Hepatocyte (in vitro differentiated cells): ENCODE results near the gene CCDC61. TPM values are rescaled to one million over a fixed set of nuclear protein-coding genes. Genes with fewer than 3 reads are reported as not detected.

Experiments used
- DNase-seq: peaks from one replicate; pipeline ENCODE4 v3.0.0-alpha.2; 2016; ENCODE audit warnings: low spot score
- H2AFZ ChIP-seq: fragments of 200-600 bp; sonication (generic); 2 replicates; pipeline ENCODE4 v1.6.0; 2016; ENCODE audit warnings: antibody characterized with exemption, mild to moderate bottlenecking
- H3K27ac ChIP-seq: fragments of 200-600 bp; sonication (generic); 2 replicates; pipeline ENCODE4 v1.5.1; 2016; ENCODE audit warnings: mild to moderate bottlenecking
- H3K27me3 ChIP-seq: fragments of 200-600 bp; sonication (generic); 2 replicates; pipeline ENCODE4 v1.6.1; 2016
- H3K36me3 ChIP-seq: fragments of 200-600 bp; sonication (generic); replicated peaks from 2 replicates; pipeline ENCODE4 v1.5.1; 2016; ENCODE audit warnings: low read depth; ENCODE audit not compliant: insufficient read depth
- H3K4me1 ChIP-seq: fragments of 200-600 bp; sonication (generic); 2 replicates; pipeline ENCODE4 v1.5.1; 2016; ENCODE audit warnings: mild to moderate bottlenecking, moderate library complexity; ENCODE audit not compliant: insufficient read depth
- H3K4me2 ChIP-seq: fragments of 200-600 bp; sonication (generic); 2 replicates; pipeline ENCODE4 v1.6.0; 2016
- H3K4me3 ChIP-seq: fragments of 200-600 bp; sonication (generic); 2 replicates; pipeline ENCODE4 v1.5.1; 2016; ENCODE audit warnings: mild to moderate bottlenecking
- H3K79me2 ChIP-seq: fragments of 200-600 bp; sonication (generic); 2 replicates; pipeline ENCODE4 v1.6.0; 2017; ENCODE audit warnings: mild to moderate bottlenecking
- H3K9me2 ChIP-seq: fragments of 200-600 bp; sonication (generic); replicated peaks from 2 replicates; pipeline ENCODE4 v1.6.0; 2017; ENCODE audit warnings: mild to moderate bottlenecking; ENCODE audit not compliant: insufficient read depth
- H3K9me3 ChIP-seq: fragments of 200-600 bp; sonication (generic); 2 replicates; pipeline ENCODE4 v1.5.1; 2016; ENCODE audit warnings: low read depth, mild to moderate bottlenecking
- H4K20me1 ChIP-seq: fragments of 200-600 bp; sonication (generic); 2 replicates; pipeline ENCODE4 v1.6.0; 2016; ENCODE audit warnings: mild to moderate bottlenecking; ENCODE audit not compliant: insufficient read depth, poor library complexity, severe bottlenecking
- CTCF ChIP-seq: fragments of 200-600 bp; sonication (generic); IDR thresholded peaks from 2 replicates; pipeline ENCODE4 v1.5.1; 2016; ENCODE audit warnings: antibody characterized with exemption, mild to moderate bottlenecking; ENCODE audit not compliant: poor library complexity
- EZH2 ChIP-seq: fragments of 200-600 bp; sonication (generic); IDR thresholded peaks from 2 replicates; pipeline ENCODE4 v1.6.1; 2016; ENCODE audit warnings: antibody characterized with exemption, mild to moderate bottlenecking, borderline replicate concordance
- EZH2phosphoT487 ChIP-seq: fragments of 200-600 bp; sonication (generic); IDR thresholded peaks from one replicate; pipeline ENCODE4 v1.6.1; 2018; ENCODE audit warnings: antibody characterized with exemption, mild to moderate bottlenecking, low read depth, moderate library complexity; ENCODE audit not compliant: unreplicated experiment, severe bottlenecking
- WGBS: methylation state at CpG from one replicate; pipeline ENCODE4 v1.1.6; 2016; ENCODE audit warnings: low lambda C conversion rate; ENCODE audit errors: missing lambda C conversion rate; 5-methylcytosine and 5-hydroxymethylcytosine counted together
- polyA plus RNA-seq: library from polyadenylated mRNA; unstranded; fragments of >200 nt; fragmentation: Nextera tagmentation; extraction: Ambion mirVana; gene quantifications from 2 replicates; pipeline ENCODE4 v1.2.1, GENCODE V29; 2016
- total RNA-seq: library from RNA; depleted of rRNA; stranded (reverse); fragments of >200 nt; gene quantifications from 2 replicates; pipeline ENCODE4 v1.2.3, GENCODE V29; 2014

The CCDC61 gene
- total and polyA plus RNA-seq, 2 experiments from 2014 or later, result 3.6 to 7.3 TPM

GRCh38 chr19:46031781-46032596 is 36.7 kb downstream of the CCDC61 start:
- Histone ChIP-seq H2AFZ (no peak overlapping the region), H3K4me2 (no peak overlapping the region), H3K9me2 (no peaks in the 10 kb centered on the region), H3K27ac (peak overlapping the region; percentile 79), H3K4me1 (peaks cover 11% of the 10 kb centered on the region), H3K27me3 (no peaks in the 10 kb centered on the region), H4K20me1 (no peaks in the 10 kb centered on the region), H3K4me3 (no peak overlapping the region), H3K79me2 (no peaks in the 10 kb centered on the region), H3K9me3 (no peaks in the 10 kb centered on the region), H3K36me3 (no peaks in the 10 kb centered on the region)
- 89% methylated on average over 5 of the region's 5 CpGs for WGBS
- no peak for DNase-seq
- TF ChIP-seq CTCF (no peak), EZH2 (no peak), EZH2phosphoT487 (no peak)

GRCh38 chr19:46032597-46033025 is 37.3 kb downstream of the CCDC61 start:
- Histone ChIP-seq H3K4me2 (no peak overlapping the region), H3K4me1 (peaks cover 11% of the 10 kb centered on the region), H4K20me1 (no peaks in the 10 kb centered on the region), H3K9me2 (no peaks in the 10 kb centered on the region), H3K4me3 (no peak overlapping the region), H3K9me3 (no peaks in the 10 kb centered on the region), H3K79me2 (no peaks in the 10 kb centered on the region), H3K36me3 (no peaks in the 10 kb centered on the region), H3K27ac (no peak overlapping the region), H2AFZ (no peak overlapping the region), H3K27me3 (no peaks in the 10 kb centered on the region)
- 93% methylated on average over 3 of the region's 3 CpGs for WGBS
- TF ChIP-seq CTCF (no peak), EZH2phosphoT487 (no peak), EZH2 (no peak)
- no peak for DNase-seq

- peaks cover 11% of the 10 kb centered on the region for H3K4me1 ChIP-seq
- H3K4me2 ChIP-seq, result no peak overlapping the region
- no peaks in the 10 kb centered on the region for H4K20me1 ChIP-seq
- no peak overlapping the region for H2AFZ ChIP-seq
- H3K4me3 ChIP-seq, result no peak overlapping the region
- H3K9me2 ChIP-seq, result no peaks in the 10 kb centered on the region
- no peaks in the 10 kb centered on the region for H3K9me3 ChIP-seq
- no peak for TF ChIP-seq CTCF
- no peak for TF ChIP-seq EZH2
- no peak for TF ChIP-seq EZH2phosphoT487
- WGBS, result 94% methylated on average over 11 of the region's 11 CpGs
- DNase-seq, result no peak
- no peaks in the 10 kb centered on the region for H3K79me2 ChIP-seq
- H3K27ac ChIP-seq, result no peak overlapping the region
- no peaks in the 10 kb centered on the region for H3K36me3 ChIP-seq
- H3K27me3 ChIP-seq, result no peaks in the 10 kb centered on the region
Measured at GRCh38 chr19:46033401-46033800, 38.1 kb downstream of the CCDC61 start.
